Measurements from ENCODE around the gene MAP1S.

Gene MAP1S

DNA sequence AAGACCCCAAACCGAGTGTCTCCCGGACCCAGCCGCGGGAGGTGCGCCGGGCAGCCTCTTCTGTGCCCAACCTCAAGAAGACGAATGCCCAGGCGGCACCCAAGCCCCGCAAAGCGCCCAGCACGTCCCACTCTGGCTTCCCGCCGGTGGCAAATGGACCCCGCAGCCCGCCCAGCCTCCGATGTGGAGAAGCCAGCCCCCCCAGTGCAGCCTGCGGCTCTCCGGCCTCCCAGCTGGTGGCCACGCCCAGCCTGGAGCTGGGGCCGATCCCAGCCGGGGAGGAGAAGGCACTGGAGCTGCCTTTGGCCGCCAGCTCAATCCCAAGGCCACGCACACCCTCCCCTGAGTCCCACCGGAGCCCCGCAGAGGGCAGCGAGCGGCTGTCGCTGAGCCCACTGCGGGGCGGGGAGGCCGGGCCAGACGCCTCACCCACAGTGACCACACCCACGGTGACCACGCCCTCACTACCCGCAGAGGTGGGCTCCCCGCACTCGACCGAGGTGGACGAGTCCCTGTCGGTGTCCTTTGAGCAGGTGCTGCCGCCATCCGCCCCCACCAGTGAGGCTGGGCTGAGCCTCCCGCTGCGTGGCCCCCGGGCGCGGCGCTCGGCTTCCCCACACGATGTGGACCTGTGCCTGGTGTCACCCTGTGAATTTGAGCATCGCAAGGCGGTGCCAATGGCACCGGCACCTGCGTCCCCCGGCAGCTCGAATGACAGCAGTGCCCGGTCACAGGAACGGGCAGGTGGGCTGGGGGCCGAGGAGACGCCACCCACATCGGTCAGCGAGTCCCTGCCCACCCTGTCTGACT lies 7.9 kb downstream of the MAP1S start:
- Histone ChIP-seq H3K36me3 (ENCODE audit: control insufficient read depth, insufficient read depth, low read length) (no peaks in the 10 kb centered on the region), H3K4me3 (ENCODE audit: low read depth, low read length) (no peak overlapping the region), H3K79me2 (peaks cover 5% of the 10 kb centered on the region), H3K9me3 (ENCODE audit: control insufficient read depth, low read length) (no peaks in the 10 kb centered on the region), H3K9ac (no peak overlapping the region), H3K4me1 (no peaks in the 10 kb centered on the region), H3K27ac (no peak overlapping the region), H3K4me2 (ENCODE audit: low read length) (no peak overlapping the region), H2AFZ (no peak overlapping the region), H3K27me3 (ENCODE audit: control insufficient read depth, insufficient read depth, low read length) (no peaks in the 10 kb centered on the region)
- TF ChIP-seq, protein P1, sequence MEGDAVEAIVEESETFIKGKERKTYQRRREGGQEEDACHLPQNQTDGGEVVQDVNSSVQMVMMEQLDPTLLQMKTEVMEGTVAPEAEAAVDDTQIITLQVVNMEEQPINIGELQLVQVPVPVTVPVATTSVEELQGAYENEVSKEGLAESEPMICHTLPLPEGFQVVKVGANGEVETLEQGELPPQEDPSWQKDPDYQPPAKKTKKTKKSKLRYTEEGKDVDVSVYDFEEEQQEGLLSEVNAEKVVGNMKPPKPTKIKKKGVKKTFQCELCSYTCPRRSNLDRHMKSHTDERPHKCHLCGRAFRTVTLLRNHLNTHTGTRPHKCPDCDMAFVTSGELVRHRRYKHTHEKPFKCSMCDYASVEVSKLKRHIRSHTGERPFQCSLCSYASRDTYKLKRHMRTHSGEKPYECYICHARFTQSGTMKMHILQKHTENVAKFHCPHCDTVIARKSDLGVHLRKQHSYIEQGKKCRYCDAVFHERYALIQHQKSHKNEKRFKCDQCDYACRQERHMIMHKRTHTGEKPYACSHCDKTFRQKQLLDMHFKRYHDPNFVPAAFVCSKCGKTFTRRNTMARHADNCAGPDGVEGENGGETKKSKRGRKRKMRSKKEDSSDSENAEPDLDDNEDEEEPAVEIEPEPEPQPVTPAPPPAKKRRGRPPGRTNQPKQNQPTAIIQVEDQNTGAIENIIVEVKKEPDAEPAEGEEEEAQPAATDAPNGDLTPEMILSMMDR (IDR thresholded peaks at IDR 0.05): no peak

DNA sequence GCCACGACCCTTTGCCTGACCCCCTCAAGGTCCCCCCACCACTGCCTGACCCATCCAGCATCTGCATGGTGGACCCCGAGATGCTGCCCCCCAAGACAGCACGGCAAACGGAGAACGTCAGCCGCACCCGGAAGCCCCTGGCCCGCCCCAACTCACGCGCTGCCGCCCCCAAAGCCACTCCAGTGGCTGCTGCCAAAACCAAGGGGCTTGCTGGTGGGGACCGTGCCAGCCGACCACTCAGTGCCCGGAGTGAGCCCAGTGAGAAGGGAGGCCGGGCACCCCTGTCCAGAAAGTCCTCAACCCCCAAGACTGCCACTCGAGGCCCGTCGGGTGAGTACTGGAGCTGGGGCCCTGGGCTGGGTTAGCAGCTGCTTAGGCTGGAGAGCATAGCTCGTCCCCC lies 8.6 kb downstream of the MAP1S start:
- TF ChIP-seq, protein P1 (IDR thresholded peaks at IDR 0.05): no peak
- H3K27me3 ChIP-seq (ENCODE audit: control insufficient read depth, insufficient read depth, low read length): no peaks in the 10 kb centered on the region
- H3K9me3 ChIP-seq (ENCODE audit: control insufficient read depth, low read length): no peaks in the 10 kb centered on the region
- H3K27ac ChIP-seq: no peak overlapping the region
- H3K36me3 ChIP-seq (ENCODE audit: control insufficient read depth, insufficient read depth, low read length): no peaks in the 10 kb centered on the region
- H3K4me2 ChIP-seq (ENCODE audit: low read length): no peak overlapping the region
- peaks cover 5% of the 10 kb centered on the region for H3K79me2 ChIP-seq
- H3K4me3 ChIP-seq (ENCODE audit: low read depth, low read length): no peak overlapping the region
- no peak overlapping the region for H2AFZ ChIP-seq
- H3K4me1 ChIP-seq: no peaks in the 10 kb centered on the region
- no peak overlapping the region for H3K9ac ChIP-seq

DNA sequence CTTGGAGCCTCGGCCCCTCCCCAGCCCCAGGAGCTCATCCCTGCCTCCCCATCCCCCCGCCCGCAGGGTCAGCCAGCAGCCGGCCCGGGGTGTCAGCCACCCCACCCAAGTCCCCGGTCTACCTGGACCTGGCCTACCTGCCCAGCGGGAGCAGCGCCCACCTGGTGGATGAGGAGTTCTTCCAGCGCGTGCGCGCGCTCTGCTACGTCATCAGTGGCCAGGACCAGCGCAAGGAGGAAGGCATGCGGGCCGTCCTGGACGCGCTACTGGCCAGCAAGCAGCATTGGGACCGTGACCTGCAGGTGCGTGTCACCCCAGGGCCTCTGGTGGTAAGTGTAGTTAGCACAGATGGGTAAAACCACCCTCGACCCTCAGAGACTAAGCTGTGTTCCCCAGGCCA lies 13.8 kb downstream of the MAP1S start:
- H3K36me3 ChIP-seq (ENCODE audit: control insufficient read depth, insufficient read depth, low read length): no peaks in the 10 kb centered on the region
- no peak overlapping the region for H3K9ac ChIP-seq
- TF ChIP-seq, protein P1 (IDR thresholded peaks at IDR 0.05): no peak
- H3K9me3 ChIP-seq (ENCODE audit: control insufficient read depth, low read length): no peaks in the 10 kb centered on the region
- H3K4me1 ChIP-seq: no peaks in the 10 kb centered on the region
- H3K27me3 ChIP-seq (ENCODE audit: control insufficient read depth, insufficient read depth, low read length): no peaks in the 10 kb centered on the region
- H2AFZ ChIP-seq: no peak overlapping the region
- H3K4me3 ChIP-seq (ENCODE audit: low read depth, low read length): no peak overlapping the region
- peaks cover 2% of the 10 kb centered on the region for H3K79me2 ChIP-seq
- H3K4me2 ChIP-seq (ENCODE audit: low read length): no peak overlapping the region
- no peak overlapping the region for H3K27ac ChIP-seq

DNA sequence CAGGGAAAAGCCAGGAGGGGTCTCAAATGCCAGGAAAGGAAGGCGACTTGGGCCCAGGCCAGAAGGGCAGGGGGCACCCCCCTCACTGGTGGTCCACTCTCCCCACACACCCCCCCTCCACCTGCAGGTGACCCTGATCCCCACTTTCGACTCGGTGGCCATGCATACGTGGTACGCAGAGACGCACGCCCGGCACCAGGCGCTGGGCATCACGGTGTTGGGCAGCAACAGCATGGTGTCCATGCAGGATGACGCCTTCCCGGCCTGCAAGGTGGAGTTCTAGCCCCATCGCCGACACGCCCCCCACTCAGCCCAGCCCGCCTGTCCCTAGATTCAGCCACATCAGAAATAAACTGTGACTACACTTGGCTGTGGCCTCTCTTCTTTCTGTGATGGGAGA lies 14.9 kb downstream of the MAP1S start:
- Histone ChIP-seq H3K36me3 (ENCODE audit: control insufficient read depth, insufficient read depth, low read length) (no peaks in the 10 kb centered on the region), H3K9me3 (ENCODE audit: control insufficient read depth, low read length) (no peaks in the 10 kb centered on the region)

More for the DNA sequence above, 14.9 kb downstream of the MAP1S start:
- H3K9ac ChIP-seq: no peak overlapping the region
- H3K4me1 ChIP-seq: no peaks in the 10 kb centered on the region
- H3K27me3 ChIP-seq (ENCODE audit: control insufficient read depth, insufficient read depth, low read length): no peaks in the 10 kb centered on the region
- no peak overlapping the region for H3K4me3 ChIP-seq (ENCODE audit: low read depth, low read length)
- no peak overlapping the region for H2AFZ ChIP-seq
- no peak overlapping the region for H3K4me2 ChIP-seq (ENCODE audit: low read length)
- no peak overlapping the region for H3K27ac ChIP-seq
- TF ChIP-seq, protein P1 (IDR thresholded peaks at IDR 0.05): no peak
- H3K79me2 ChIP-seq: peaks cover 2% of the 10 kb centered on the region

Measured in parathyroid adenoma (tissue), 2 donors.